Smooth muscle cell (in vitro differentiated cells): Measurements from ENCODE around the gene CELF2. TPM values are rescaled to one million over a fixed set of nuclear protein-coding genes. Genes with fewer than 3 reads are reported as not detected.

ENCODE experiments used
- DNase-seq: peaks from one replicate; lab custom pipeline; 2025; ENCODE audit not compliant: unreplicated experiment; lab: John Stamatoyannopoulos, UW
- H2AFZ ChIP-seq: fragments of 200-600 bp; sonication (generic); 2 replicates; pipeline ENCODE4 v1.6.0; 2016; ENCODE audit warnings: antibody characterized with exemption, low read depth, mild to moderate bottlenecking
- H3F3A ChIP-seq: fragments of 200-600 bp; sonication (generic); 2 replicates; pipeline ENCODE4 v1.6.0; 2017; ENCODE audit warnings: antibody characterized with exemption, low read depth
- H3K27ac ChIP-seq: fragments of 200-600 bp; sonication (generic); 2 replicates; pipeline ENCODE4 v1.5.1; 2016; ENCODE audit warnings: low read depth, mild to moderate bottlenecking
- H3K27me3 ChIP-seq: fragments of 200-600 bp; sonication (generic); 2 replicates; pipeline ENCODE4 v1.6.1; 2016; ENCODE audit warnings: low read depth, mild to moderate bottlenecking
- H3K36me3 ChIP-seq: fragments of 200-600 bp; sonication (generic); 2 replicates; pipeline ENCODE4 v1.5.1; 2016; ENCODE audit warnings: low read depth
- H3K4me1 ChIP-seq: fragments of 200-600 bp; sonication (generic); 2 replicates; pipeline ENCODE4 v1.5.1; 2016; ENCODE audit warnings: low read depth
- H3K4me2 ChIP-seq: fragments of 200-600 bp; sonication (generic); 2 replicates; pipeline ENCODE4 v1.6.0; 2016; ENCODE audit warnings: mild to moderate bottlenecking
- H3K4me3 ChIP-seq: fragments of 200-600 bp; sonication (generic); 2 replicates; pipeline ENCODE4 v1.5.1; 2016; ENCODE audit warnings: mild to moderate bottlenecking
- H3K79me2 ChIP-seq: fragments of 200-600 bp; sonication (generic); 2 replicates; pipeline ENCODE4 v1.6.0; 2016; ENCODE audit warnings: low read depth, mild to moderate bottlenecking
- H3K9ac ChIP-seq: fragments of 200-600 bp; sonication (generic); 2 replicates; pipeline ENCODE4 v1.6.0; 2016; ENCODE audit warnings: low read depth
- H3K9me3 ChIP-seq: fragments of 200-600 bp; sonication (generic); replicated peaks from 2 replicates; pipeline ENCODE4 v1.5.1; 2016; ENCODE audit warnings: low read depth
- H4K20me1 ChIP-seq: fragments of 200-600 bp; sonication (generic); 2 replicates; pipeline ENCODE4 v1.6.0; 2016; ENCODE audit warnings: low read depth
- WGBS: methylation state at CpG from one replicate; pipeline ENCODE4 v1.1.7; 2016; ENCODE audit warnings: low lambda C conversion rate; 5-methylcytosine and 5-hydroxymethylcytosine counted together
- polyA plus RNA-seq: library from polyadenylated mRNA; unstranded; fragments of >200 nt; fragmentation: Nextera tagmentation; extraction: Ambion mirVana; gene quantifications from 2 replicates; pipeline ENCODE4 v1.2.1, GENCODE V29; 2016
- total RNA-seq: library from RNA; depleted of rRNA; stranded (reverse); fragments of >200 nt; gene quantifications from 2 replicates; pipeline ENCODE4 v1.2.3, GENCODE V29; 2014
- TF ChIP-seq, protein P1 (sequence below): fragments of 200-600 bp; sonication (generic); IDR thresholded peaks from 2 replicates; pipeline ENCODE4 v1.5.1; 2017; ENCODE audit warnings: borderline replicate concordance, mild to moderate bottlenecking, antibody characterized with exemption; ENCODE audit not compliant: insufficient read depth, poor library complexity, severe bottlenecking

The CELF2 gene
- total and polyA plus RNA-seq, 2 experiments from 2014 or later = 3.0 to 4.7 TPM

- H2AFZ ChIP-seq = no peak overlapping the region
- TF ChIP-seq, protein P1, sequence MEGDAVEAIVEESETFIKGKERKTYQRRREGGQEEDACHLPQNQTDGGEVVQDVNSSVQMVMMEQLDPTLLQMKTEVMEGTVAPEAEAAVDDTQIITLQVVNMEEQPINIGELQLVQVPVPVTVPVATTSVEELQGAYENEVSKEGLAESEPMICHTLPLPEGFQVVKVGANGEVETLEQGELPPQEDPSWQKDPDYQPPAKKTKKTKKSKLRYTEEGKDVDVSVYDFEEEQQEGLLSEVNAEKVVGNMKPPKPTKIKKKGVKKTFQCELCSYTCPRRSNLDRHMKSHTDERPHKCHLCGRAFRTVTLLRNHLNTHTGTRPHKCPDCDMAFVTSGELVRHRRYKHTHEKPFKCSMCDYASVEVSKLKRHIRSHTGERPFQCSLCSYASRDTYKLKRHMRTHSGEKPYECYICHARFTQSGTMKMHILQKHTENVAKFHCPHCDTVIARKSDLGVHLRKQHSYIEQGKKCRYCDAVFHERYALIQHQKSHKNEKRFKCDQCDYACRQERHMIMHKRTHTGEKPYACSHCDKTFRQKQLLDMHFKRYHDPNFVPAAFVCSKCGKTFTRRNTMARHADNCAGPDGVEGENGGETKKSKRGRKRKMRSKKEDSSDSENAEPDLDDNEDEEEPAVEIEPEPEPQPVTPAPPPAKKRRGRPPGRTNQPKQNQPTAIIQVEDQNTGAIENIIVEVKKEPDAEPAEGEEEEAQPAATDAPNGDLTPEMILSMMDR = no peak
- DNase-seq = no peak
Observed at GRCh38 chr10:11324761-11325321, 307.2 kb downstream of the CELF2 start.

GRCh38 chr10:11325817-11326216 lies 308.1 kb downstream of the CELF2 start:
- Histone ChIP-seq H2AFZ (no peak overlapping the region), H3K36me3 (no peaks in the 10 kb centered on the region), H3F3A (no peaks in the 10 kb centered on the region), H3K9ac (no peak overlapping the region), H3K4me2 (peak overlapping the region; percentile 61), H4K20me1 (no peaks in the 10 kb centered on the region), H3K27ac (peak overlapping the region; percentile 63), H3K4me1 (peaks cover 8% of the 10 kb centered on the region), H3K4me3 (no peak overlapping the region), H3K27me3 (no peaks in the 10 kb centered on the region), H3K9me3 (no peaks in the 10 kb centered on the region), H3K79me2 (no peaks in the 10 kb centered on the region)
- DNase-seq = no peak
- TF ChIP-seq, protein P1 = no peak
- 21% methylated on average over 2 of the region's 2 CpGs for WGBS

More at GRCh38 chr10:11324761-11325321, 307.2 kb downstream of the CELF2 start:
- no peaks in the 10 kb centered on the region for H3F3A ChIP-seq
- no peak overlapping the region for H3K27ac ChIP-seq
- H3K79me2 ChIP-seq = no peaks in the 10 kb centered on the region
- WGBS = 96% methylated on average over 11 of the region's 11 CpGs
- H3K4me3 ChIP-seq = no peak overlapping the region
- no peak overlapping the region for H3K9ac ChIP-seq
- no peak overlapping the region for H3K4me2 ChIP-seq
- H3K36me3 ChIP-seq = no peaks in the 10 kb centered on the region
- H3K4me1 ChIP-seq = peaks cover 8% of the 10 kb centered on the region
- H3K27me3 ChIP-seq = no peaks in the 10 kb centered on the region
- H3K9me3 ChIP-seq = no peaks in the 10 kb centered on the region
- H4K20me1 ChIP-seq = no peaks in the 10 kb centered on the region

GRCh38 chr10:11326241-11326640 lies 308.6 kb downstream of the CELF2 start:
- Histone ChIP-seq H3K9me3 (no peaks in the 10 kb centered on the region), H3K4me3 (no peak overlapping the region), H3K4me2 (peak overlapping the region; percentile 61), H3K9ac (no peak overlapping the region), H4K20me1 (no peaks in the 10 kb centered on the region), H3F3A (no peaks in the 10 kb centered on the region), H3K27me3 (no peaks in the 10 kb centered on the region), H2AFZ (no peak overlapping the region), H3K36me3 (no peaks in the 10 kb centered on the region), H3K4me1 (peaks cover 8% of the 10 kb centered on the region), H3K79me2 (no peaks in the 10 kb centered on the region), H3K27ac (peak overlapping the region; percentile 63)
- DNase-seq = no peak
- 83% methylated on average over 12 of the region's 12 CpGs for WGBS
- TF ChIP-seq, protein P1 = no peak
